CD4-positive, alpha-beta T cell treated with Interferon gamma for 1 hour (primary cell): ENCODE measurements around the gene CCDC70.
A peak's percentile ranks its signal among the peaks of the same experiment; 100 is the strongest.
"Not testable (repeated sequence)": the region's sequence is repeated elsewhere in the genome, so short reads cannot be mapped to it uniquely, and the experiment has no call there.

Experiments
- DNase-seq: peaks from one replicate; pipeline ENCODE4 v3.0.0-alpha.2; 2020

The CCDC70 gene

DNA sequence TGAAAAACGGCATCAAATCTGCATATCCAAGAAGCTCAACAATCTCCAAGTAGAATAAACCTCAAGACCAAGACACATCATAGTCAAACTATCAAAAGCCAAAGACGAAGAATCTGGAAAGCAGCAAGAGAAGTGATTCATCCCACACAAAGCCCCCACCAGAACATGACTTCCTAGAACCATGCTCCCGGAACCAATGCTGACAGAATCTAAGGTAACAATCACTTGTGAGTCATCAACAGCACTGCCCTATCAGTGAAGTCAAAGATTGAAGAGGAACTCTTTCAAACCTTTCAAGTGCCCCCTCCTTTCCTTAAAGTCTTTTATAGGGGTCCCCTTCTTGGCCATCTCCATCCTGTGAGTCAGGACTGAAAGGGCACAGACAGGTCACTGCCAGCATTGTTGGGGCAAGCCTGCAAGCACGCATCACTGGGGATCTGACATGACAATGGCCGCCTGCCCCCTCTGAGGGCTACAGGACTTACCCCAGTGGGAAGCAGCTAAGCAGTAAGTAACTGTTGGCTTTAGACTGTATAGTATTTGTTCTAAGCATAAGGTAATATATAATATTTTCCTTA is at the start of gene CCDC70:
Gene CCDC70, plus strand, starts transcription at position 247 of the 578 bp plus-strand sequence. CDS start 3,443 bp downstream, outside the sequence.
- no peak for DNase-seq

DNA sequence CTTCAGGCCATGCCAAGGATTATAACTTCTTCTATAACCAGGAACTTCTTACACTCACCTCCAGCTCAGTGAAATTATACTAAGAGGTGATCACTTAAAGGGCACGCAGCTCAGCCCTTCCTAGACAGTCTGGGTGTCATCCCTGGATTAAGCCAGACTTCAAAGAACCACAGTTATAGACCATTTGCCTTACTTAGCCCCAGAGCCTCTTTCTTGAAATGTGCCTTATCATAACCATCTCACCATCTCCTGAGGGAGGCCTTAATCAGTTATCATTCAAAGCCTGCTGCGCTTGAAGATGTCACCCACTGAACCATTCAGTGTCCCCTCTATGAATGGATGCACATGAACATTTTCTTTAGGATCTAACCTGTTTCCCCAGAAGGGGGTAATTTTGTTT is 47.7 kb upstream of the CCDC70 start:
- DNase-seq: no peak

DNA sequence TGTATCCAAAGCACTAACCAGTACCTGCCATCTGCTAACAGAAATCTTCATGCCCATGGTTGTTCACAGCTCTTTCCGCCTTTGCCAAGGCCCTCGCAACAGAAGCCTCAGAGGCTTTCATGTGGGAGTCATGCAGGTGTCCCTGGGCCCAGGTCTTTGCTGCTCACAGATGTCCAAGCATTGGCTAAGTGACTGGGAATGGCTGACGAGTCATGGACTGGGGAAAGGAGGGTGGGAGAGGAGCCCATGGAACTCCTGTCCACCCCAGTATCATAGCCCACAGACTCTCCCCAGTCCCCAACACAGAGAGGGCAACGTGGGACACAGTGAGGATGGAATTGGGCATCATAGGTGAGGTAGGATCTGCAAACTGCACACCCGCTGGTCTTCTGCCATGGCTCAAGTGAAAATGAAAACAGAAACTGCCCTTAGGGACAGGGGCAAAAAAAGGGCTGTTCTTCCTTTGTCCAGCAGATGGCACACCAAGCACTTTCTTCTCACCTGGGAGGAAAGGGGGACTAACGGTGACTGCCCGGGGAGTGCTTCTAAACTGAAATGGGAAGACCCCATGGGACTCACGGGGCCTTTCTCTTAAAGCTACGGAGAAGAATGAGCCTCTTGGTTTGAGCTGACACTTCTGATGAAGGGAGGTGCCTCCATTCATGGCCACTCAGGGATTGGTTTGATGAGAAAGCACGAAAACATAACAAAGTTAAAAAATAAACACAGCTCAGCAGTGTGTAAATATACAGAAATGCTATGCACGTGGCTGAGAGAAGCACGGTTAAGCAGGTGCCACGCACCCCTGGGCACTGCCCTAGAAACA is 46.7 kb upstream of the CCDC70 start:
- peak; percentile 73 for DNase-seq

DNA sequence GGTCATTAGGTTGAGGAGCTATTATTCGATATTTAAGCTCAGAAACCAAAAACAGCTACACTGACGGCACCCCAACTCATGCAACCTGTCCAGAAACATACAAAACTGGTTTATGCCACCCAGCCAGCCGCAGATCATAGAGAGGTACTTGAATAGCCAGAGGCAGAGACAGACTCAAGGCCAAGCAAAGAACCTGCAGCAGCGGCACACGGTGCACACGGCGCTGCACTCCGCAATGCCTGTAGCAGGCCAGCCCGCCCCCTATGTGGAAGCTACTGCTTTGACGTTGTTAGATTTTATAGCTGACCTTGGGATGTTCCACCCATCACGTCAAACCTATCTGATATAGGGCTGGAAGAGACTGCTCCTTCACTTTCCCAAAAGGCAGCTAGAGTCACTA is 45.9 kb upstream of the CCDC70 start:
- DNase-seq: no peak

DNA sequence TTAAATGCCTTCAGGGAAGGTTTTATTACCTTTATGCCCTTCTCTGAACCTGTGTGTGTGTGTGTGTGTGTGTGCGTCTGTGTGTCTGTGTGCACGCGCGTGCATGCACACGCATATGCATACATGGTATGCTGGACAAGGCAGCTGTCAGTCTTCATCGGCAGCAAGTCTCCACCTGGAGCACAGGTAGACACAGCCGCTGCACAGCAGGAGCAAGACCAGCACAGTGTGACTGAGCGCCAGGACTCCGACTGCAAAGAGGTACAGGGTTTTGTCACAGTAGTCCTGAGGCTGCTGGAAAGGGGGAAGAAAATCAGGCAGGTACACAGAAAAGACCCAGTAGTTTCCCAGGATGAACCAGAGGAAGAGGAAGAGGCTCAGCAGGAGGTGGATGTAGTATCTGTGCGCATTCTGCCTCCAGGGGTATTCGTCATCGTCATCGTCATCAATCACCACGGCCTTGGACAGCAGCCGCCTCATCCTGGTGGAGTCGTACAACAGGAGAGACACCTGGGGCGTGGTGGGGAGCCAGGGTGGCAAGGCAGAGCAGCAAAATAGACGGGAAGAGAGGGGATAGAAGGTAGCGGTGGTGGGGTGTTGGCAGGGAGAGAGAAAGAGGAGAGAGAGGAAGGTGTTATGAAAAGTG is 45.0 kb upstream of the CCDC70 start:
- no peak for DNase-seq

DNA sequence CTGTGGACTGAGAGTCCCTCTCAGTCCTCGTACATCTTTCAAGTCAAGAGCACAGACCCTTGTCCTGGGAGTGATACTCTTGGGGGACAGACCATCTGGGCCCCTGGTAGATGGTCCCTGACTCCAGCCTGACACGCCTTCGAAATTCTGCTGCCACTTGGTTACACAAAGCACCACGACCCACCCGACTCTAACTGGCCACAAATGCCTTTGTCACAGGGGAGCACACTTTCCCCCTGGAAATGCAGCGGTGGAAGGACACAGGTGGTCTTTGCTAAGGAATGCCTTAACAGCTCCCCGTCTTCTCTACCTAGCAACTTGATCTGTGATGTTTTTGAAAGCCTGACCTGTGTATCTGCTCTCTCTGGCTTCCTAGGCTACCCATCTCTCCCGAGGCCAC is 44.1 kb upstream of the CCDC70 start:
- DNase-seq: no peak

DNA sequence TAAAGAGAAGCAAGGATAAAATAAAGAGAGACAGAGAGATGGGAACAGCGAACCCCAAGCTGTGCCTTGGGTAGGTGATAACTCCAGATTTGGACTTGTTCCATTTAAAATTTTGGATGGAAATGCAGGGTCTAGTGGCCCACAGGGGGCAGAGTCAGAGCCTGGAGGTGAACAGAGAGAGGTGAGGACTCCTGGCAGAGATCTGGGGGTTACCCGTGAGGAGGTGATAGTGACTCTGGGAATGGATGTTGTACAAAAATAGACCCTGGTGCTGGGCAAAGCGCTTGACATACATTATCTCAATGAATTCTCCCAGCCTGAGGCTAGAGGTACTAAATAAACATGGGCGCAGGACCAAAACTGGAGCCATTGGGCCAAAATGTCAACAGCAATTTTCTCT is 43.5 kb upstream of the CCDC70 start:
- DNase-seq: no peak

DNA sequence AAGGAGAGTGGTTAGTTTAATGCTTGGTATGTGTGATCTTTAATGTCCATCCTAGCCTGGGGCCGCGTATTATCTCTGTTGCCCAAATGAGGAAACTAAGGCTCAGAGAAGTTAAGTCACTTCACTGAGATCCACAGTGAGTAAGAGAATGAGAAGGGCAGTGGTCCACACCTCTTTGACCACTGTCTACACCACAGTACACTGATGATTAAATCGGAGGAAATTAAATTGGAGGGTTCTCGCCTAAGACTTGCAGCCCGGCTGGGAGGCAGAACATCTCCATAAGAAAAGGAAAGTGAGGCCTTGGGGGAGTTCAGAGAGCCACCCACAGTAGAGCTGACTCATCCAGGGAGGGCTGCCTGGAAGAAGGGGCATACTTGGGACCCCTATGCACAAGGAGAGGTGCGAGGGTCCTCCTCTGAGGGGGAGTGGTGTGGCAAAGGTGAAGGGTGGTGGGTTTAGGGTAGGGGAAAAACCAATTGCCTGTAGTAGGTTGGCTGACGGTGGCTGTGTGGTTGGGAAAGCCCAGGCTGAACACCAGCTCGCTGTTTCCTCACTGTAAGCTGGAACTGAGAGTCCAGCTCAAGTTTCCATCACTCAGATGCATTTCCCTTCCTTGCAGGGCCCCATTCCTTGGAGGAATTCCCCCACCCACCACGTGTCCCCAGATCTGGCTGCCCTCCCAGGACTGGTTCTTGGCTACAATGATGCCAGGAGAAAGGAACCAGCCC is 42.8 kb upstream of the CCDC70 start:
- DNase-seq: peak; percentile 38

DNA sequence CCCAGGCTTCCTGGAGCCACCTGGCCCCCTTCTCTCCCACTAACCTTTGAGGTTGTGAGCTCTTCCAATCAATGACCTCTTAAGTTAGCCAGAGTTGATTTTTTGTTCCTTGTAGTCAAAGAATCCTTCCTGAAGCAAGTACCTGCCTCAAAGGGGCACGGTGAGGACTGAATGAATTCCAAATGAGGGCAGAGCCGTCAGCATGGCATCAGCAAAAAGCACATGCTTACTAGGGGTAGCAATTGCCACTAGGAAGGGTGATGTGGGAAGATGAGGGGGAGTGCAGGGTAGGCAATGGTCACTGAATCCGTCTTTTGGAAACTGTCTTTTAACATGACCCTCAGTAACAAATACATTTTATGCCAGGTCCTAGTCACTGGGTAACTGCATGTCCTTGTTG is 42.2 kb upstream of the CCDC70 start:
- DNase-seq: no peak

DNA sequence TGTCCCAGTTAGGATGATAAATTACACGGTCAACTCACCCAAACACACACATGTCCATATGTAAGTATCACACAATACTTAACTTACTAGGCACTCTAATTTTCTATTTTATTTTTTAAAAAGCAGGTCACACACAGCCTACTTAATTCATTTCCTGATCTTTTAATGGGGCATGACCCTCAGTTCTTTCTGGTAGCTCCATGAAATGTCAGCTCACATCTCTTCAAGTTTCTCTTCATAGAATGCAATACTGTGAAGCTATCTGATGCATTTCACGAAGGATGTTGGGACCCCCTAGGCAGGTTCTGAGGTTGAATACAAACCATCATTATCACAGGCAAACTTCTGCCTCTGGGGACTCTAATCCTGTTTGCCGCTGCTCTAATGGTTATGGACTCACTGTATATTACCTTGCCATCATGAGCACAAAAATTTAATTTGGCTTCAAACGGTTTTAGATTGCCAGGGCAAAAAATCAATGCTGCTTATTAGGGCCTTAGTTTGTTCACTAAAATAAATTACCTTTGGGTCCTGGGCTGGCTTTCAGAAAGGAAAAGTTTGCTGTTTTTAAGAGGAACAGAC is 41.7 kb upstream of the CCDC70 start:
- no peak for DNase-seq

DNA sequence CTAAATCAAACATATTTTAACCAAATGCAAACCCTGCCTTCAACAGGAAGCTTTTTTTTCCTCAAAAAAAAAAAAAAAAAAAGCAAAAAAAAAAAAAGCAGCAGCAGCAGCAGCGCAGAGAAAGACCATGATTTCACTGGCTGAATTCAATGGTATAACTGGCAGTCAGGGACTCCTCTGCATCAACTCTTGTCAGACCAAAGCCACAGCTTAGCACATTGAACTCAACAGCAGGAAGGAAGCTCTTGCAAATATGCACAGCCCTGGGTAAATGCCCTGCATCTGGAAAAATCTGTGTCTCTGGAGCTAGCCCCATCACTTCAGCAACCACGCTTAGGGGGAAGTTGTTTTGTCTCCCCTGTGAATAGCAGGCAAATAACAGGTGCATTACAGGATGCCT is 40.2 kb upstream of the CCDC70 start:
- DNase-seq: no peak

DNA sequence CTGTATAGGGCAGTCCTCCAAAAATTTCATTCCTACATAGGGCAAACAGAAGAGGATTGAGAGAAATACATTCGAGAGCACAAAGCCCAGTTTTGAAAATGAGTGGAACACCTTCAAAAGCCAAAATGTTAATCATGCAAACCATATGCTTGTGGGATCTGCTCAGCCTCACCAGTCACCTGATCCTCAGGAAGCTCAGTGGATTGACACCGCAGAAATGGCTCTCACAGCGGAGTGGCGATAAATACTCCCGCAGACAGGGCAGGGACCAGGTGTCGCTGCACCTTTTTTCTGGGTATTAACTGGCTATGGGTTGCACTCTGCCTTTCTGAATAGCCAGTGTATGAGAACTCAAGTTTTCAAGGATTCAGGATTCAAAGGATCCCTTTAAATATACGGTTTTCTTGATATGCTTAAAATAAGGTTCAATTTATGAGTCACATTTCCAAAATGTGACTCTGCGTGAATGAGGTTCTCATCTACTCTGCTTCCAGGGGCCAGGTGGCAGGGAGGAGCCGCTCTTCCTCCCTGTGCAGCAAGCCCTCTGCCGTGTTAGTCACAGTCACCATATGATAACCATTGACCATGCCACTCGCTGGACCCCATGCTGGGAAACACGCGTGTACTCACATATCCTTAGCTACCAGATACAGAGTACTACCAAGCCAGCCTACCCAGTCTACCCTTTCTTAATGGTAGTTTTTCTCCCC is 39.5 kb upstream of the CCDC70 start:
- DNase-seq: no peak

DNA sequence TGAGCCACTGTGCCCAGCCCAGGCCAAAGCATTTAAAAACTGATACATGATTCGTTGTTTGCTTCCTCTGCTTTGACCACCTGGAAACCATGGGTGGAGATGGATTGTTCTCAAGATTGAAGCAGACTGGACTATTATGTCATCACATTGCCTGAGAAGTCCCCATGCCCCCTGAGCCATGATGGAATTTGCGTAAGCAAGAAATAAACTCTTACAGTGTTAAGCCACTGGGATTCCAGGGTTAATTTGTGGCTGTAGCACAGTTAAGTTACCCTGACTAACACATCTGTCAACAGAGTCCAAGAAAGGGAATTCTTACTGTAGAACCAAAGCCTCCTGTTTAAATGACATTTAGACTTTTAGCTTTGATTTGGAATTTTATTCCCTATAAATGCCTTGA is 38.4 kb upstream of the CCDC70 start:
- DNase-seq: no peak

DNA sequence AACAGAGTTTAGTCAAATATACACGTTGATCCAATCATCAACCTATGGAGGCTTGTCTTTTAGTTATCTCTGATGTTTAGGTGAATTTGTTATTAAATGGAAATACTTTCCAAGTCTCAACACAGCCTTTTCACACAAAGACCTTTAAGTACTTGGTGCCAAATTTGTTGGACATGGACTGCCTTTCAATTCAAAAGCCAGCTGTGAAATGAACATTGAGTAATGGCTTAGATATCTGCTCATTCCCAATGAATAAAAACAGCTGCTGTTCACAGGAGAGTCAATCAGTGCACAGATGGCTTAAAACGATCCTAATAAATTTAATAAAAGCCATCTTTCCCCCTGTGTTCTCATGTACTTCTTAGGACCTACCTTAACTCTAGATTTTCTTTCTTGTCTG is 37.9 kb upstream of the CCDC70 start:
- DNase-seq: no peak

DNA sequence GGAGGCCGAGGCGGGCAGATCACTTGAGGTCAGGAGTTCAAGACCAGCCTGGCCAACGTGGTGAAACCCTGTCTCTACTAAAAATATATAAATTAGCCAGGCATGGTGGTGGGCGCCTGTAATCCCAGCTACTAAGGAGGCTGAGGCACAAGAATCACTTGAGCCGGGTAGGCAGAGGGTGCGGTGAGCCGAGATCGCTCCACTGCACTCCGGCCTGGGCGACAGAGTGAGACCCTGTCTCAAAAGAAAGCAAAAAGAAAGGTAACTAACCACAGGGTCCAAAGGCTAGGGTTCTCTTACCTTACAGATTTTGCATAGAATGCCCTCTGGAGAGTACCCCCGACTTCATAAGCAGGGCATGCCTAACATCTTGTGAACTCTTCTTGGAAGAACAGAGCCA is 37.1 kb upstream of the CCDC70 start:
- DNase-seq: not testable (repeated sequence)

DNA sequence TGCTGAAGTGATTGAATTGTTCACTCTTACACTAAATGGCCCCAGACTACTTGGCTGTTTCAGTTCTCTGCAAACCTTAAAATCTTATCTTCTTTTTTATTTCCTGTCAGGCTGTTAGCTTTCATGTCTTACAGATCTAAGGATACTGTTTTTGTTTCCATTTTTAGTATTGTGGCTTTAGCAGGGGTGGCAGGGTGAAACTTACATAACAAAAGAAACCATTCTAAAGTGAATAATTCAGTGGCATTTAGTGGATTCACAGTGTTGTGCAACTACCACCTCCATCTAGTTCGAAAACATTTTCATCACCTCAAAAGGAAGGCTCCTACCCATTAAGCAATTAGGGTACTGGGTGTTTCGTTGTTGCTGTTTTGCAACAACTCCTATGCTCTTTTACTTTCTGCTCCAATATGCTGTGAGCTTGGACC is 36.6 kb upstream of the CCDC70 start:
- no peak for DNase-seq

DNA sequence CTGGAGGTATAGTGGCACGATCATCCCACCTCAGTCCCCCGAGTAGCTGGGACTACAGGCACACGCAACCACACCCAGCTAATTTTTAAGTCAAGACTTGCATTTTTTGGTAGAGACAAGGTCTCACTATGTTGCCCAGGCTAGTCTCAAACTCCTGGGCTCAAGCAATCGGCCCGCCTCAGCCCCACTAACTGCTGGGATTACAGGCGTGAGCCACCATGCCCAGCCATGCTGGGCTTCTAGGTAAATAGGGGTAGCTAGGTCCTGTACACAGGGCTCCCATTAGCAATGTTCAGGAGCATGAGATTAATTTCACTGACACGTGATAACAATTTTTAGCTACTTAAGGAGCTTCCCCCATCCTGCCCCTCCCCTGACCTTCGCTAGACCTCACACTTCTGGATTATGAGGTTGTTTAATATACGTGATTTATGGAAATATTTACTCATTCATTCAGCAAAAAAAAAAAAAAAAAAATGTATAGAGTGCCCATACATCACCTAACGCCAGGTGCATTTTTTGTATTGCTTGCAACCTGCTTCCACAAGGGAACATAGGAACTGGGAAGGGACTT is 36.0 kb upstream of the CCDC70 start:
- no peak for DNase-seq

DNA sequence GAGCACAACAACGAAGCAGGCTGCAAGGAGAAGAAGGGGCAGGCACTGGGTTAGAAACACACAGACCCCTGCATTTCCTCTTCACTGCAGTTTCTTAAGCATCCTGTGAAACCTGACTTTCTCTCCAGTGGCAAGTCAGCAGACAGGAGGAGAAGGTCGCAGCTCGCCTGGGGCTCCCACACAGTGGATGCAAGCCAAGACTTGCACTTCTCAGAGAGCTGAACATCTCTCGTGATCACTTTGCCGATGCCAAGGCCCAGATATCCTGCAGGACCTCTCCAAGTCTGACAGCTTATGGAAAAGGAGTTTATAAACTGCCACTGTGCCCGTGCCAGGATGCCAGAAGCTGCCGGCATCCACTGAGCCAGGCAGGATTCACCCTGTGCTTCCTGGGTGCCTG is 35.2 kb upstream of the CCDC70 start:
- no peak for DNase-seq

DNA sequence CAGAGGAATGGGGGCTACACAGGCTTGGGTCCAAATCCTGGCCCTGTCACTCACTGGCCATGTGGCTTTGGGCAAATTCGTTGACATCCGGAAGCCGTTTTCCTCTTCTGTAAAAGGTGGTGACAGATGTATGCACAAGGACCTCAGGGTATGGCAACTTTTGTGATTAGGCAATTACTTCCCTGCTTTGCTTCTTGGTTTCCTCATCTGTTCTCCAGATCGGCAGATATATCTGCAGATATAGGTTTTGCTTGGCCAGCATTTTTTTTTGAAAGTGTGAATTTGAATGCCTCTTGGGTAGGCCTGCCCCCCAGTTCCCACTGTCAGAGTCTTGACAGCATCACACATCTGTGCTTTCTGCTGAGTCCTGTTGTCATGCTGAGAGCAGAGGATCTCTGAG is 34.5 kb upstream of the CCDC70 start:
- DNase-seq: no peak

DNA sequence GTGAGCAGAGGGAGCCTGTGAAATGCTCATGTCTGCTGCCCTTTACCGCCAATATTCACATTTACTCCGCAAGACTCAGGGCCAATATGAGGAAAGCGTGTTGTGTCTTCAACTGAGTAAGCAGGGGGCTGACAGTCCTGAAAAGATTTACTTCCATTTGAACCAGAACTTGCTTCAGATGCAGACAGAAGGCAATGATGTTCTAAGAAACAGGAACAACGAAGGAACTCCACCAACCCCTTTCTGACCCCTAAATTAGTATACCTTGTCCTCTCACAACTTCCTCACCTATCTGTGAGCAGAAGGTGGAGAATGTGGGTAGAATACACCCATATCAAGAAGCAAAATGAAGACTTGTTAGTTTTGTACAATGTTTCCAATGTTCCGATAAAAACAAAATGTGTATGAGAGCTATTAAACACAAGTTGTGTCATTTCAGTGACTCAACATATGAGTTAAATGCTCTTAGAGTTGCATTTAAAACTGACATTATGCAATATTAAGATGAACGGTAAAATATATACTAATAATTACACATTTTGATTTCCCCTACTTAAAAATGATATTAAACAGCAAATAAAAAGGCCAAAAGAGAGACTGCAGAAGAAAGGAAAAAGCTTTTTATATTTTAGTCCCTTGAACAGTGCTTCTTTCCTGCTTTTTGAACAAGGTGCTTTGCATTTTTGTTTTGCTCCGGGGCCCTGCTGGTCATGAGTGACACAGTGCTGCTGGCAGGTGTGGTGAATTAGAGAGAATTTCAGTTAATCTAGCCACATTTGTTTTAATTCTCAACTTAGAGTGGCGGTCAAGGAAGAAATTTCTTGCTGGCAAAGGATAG is 32.8 kb upstream of the CCDC70 start:
- no peak for DNase-seq

DNA sequence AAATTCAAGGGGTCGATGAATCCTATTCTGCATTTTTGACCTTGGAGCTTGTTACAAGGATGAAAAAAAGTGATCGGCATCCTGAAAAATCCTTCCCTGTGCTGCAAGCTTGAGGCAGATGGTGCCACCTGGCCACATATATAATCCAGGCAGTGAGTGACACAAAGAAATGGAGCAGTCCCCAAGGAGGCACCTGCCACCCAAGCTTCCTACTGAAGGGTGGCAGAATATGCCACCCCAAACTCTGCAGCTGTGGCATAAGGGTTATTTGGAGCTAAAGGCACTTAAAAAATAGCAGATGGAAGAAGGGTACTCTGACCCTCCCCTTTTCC is 32.2 kb upstream of the CCDC70 start:
- DNase-seq: no peak
